GM21723 (cell line): Measurements from ENCODE around the gene OBI1.

Source experiments
- ATAC-seq: cut with Tn5 transposase; IDR thresholded peaks from one replicate; pipeline ENCODE4 v1.9.1; 2021; ENCODE audit warnings: mild to moderate bottlenecking, moderate library complexity; ENCODE audit not compliant: unreplicated experiment

The OBI1 gene, protein sequence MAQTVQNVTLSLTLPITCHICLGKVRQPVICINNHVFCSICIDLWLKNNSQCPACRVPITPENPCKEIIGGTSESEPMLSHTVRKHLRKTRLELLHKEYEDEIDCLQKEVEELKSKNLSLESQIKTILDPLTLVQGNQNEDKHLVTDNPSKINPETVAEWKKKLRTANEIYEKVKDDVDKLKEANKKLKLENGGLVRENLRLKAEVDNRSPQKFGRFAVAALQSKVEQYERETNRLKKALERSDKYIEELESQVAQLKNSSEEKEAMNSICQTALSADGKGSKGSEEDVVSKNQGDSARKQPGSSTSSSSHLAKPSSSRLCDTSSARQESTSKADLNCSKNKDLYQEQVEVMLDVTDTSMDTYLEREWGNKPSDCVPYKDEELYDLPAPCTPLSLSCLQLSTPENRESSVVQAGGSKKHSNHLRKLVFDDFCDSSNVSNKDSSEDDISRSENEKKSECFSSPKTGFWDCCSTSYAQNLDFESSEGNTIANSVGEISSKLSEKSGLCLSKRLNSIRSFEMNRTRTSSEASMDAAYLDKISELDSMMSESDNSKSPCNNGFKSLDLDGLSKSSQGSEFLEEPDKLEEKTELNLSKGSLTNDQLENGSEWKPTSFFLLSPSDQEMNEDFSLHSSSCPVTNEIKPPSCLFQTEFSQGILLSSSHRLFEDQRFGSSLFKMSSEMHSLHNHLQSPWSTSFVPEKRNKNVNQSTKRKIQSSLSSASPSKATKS

DNA sequence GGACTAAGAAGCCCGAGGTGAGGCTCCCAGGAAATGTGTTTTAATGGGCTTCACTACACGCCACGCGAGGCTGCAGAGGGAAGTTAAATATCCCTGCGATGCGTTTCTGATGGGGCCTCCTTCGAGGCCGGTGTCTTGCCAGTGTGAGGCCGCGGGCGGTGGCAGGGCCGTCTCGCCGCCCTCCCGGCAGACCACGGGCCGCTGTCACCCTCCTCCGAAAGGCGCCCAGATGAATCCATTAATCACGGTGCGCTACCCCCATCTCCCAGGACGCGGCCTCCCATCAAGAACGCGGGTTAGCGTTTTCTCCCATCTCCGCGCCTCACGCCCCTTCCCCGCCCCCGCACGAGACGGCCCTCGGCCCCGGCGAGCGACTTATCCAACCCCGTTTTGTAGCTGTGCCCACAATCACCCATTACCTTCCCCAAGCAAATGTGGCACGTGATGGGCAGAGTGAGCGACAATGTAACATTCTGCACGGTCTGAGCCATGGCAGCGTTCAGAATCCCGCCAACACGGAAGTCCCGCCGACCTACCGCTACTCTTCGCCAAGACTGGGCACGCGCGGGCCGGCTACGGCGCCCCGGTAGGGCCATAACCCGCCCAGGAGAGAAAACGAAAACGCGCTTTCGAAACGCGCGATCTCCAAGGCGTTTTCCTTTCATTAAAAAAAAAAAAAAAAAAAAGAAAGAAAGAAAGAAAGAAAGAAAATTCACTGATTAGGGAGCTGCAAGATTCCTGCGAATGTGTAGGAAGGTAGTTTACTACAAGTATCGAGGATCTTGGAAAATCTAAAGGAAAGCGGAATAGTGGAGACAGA lies at the start of gene OBI1:
TSS of gene OBI1 (minus strand) at position 526 of the 820 bp plus-strand sequence. CDS start at position 491, 35 bp downstream.
- ATAC-seq, result peak; percentile 77

DNA sequence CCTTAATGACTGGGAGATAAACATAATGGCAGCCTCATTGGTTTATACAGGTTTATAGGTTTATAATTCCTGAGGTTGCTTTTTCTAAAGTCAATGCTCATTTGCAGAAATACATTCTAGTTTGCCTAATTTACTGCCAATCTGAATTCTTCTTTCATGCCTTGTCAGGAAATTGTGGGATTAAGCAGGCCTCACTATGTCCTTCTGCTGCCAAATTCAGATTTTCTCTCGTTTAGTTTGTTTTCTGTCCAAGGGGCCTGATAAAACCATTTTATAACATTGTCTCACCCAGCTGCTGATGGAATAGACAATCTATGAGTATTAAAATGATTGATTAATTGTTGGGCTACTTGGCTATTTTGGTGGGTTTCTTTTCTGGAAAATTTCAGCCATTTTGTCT lies 42.4 kb upstream of the OBI1 start:
- no peak for ATAC-seq

DNA sequence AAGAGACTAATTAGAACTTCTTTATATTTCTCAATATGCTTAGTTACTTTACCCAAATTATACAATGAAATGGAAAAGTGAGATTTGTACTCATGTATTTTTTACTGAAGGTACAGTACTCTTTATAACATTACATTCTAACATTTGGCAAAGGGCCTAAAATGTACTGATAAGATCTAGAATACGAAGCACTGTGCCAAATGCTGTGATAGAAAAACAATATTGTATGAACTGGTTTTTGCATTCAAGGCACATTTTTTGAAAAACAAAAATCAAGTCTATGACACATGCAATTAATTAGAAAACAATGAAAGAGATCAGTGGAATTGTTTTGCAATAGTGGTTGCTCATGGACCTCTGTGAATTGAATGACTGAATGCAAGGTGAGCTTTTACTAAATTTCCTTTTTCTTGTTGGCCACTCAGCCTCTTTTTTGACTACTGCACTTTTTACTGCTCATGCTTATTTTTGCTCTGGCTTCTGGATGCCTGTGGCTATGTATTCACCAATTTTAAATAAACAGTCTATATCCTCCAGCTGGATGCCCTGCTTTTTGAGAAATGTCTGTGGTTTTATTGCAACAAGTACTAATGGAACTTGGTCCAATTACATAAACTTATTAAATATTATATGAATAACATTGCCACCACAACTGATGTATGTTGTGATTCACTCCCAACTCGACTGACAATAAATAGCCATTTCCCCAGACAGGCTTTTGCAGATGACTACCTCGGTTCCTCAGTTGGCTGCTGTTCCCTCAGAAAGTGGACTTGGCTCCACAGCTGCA lies 41.4 kb upstream of the OBI1 start:
- ATAC-seq, result no peak

DNA sequence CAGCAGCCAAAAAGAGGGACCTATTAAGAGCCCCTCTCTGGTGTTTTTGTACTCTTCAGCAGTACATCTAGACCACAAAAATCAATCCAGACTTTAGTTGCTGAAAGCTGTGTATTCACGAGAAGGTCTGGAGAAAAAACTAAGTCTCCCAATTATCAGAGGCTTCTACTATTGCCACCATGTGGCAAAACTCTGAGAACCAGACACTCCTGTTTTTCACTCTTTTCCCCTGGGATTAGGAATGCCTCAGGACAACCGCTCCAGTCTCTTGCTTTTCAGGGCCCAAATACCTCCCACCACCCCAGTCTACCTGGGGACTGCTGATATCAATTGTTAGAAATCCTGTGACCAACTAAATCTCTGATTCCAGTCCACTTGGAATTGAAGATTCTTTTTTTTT lies 30.1 kb upstream of the OBI1 start:
- ATAC-seq, result no peak

DNA sequence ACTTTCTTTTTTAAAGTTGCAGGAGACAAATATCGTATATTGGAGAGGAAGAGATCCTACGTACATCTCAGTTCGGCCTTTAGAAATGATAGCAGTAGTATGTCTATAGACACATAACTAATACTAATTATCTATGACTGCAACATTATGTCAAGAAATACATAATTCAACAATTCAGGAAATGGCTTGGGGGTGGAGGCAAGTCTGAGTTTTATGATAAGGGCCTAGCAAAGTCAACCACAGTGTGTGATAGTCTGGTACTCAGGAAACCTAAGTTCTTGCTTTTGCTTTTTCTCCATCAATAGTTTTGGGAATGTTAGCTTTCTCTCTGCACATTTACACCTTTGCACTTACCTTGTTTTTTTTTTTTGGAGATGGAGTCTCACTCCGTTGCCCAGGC lies 27.5 kb upstream of the OBI1 start:
- no peak for ATAC-seq

DNA sequence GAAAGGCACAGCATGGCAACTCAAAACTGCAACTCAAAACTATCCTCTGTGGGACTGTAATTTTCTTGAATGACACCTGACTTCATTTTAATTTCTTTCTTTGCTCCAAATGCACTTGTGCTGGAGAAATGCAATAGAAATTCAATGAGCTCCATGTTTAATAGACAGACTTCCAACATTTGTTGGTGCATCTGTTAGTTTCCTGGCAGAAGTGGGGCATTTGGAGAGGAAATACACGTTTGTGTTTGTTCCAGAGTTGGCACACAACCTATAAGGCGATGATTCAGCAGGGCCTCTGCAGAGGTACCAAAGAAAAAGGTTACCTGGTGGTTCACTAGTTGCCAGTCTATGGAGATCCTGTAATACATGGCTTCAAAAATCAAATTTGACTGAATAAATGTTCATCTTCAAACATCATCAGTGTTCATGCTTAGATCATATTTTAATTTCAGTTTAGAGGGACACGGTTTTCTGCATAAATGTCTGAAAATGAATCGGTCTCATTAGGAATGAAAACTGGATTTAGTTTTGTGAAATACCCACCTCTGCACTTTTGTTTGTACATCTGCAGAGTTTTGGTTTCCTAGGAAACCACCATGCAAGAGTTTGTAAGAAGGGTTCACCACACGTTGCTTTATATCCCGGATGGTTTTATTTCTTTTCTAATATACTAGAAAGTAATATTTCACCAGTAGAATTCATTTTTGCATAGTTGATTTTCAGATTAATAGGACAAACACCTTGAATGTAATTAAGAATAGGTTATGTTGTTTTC lies 21.8 kb upstream of the OBI1 start:
- ATAC-seq, result no peak

DNA sequence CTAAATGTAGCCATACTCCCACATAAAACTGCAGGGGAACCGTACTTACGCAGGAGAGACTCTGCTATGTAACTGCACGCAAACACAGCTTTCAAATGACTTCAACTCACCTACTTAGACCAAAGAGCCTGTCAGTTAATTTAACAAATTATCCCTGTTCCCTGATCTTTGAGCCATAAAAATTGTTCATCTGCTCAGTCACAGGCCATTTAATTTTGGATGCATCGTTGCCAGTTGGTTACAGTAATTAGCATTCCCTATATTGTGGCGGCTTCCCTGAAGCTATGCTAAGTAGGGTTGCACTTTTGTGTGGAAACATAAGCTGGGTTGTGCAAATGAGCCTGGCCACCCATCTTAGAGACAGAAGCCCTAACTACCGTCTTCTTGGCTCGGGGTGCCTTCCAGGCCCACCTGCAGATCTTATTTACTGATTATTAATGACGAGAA lies 21.2 kb upstream of the OBI1 start:
- no peak for ATAC-seq

DNA sequence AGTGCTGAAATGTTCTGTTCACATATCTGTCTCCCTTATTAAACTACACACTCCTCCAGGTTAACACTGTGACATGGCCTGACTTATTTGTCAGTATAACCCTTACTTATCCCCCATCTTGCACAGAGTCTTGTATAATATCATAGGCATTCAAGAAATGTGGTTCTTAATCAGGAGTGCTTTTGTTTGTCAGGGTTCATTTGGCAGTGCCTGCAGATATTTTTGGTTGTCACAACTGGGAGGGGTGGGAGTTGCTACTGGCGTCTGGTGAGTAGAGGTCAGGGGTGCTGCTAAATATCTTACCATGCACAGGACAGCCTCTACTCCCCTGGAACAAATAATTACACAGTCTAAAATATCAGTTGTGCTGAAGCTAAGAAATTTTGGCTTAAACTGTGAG lies 20.4 kb upstream of the OBI1 start:
- no peak for ATAC-seq

DNA sequence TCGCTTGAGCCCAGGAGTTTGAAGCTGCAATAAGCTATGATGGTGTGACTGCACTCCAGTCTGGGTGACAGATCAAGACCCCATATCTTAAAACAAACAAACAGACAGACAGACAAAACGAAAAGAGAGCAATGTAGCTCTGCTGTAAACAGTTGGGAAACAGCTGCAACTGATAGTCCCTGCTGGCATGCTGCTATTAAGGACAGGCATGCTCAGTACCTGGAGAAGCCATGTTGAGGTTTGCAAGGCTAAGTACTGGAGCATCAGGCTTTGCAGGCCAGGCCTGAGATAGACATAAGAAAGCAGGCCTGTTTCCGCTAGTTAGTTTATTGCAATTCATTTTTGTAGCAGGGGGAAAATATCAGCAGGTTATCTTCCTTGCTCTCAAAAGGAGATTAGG lies 16.2 kb upstream of the OBI1 start:
- ATAC-seq, result no peak

DNA sequence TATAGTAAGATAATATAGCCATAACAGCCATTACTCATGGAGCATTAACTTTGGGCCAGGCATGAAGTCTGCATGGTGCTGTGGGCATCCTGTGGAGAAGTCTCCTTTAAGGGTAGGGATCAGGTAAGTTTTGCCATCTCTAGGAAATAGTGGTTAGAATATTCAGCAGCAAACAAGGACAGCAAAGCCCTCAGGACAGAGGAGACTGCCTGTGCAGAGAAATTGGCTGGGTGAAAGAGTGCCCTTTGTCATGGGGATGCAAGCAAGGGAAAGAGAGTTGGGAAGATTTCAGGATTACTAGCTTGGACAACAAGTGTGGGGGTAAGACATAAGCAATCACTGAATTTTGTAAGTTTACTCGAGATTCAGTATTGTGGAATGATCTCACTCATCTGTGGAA lies 15.7 kb upstream of the OBI1 start:
- ATAC-seq, result no peak

DNA sequence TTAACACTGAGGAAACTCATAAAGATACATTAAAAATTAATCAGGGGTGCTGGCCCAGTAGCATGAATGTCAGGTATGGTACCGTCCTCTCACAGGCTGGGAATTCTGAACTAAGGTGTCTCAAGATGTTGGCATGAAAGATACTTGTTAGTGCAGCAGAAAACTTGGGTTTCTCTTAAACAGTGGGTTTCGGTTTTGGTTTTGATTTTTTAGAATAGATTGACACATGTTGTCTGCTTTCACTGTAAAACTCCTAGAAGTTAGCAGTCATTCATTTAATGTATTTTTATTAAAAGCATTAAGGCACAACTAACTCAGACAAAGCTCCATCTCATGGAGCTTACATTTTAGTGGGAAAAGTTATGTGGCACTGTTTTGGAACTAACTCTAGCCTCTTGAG lies 3.5 kb upstream of the OBI1 start:
- peak; percentile 28 for ATAC-seq

DNA sequence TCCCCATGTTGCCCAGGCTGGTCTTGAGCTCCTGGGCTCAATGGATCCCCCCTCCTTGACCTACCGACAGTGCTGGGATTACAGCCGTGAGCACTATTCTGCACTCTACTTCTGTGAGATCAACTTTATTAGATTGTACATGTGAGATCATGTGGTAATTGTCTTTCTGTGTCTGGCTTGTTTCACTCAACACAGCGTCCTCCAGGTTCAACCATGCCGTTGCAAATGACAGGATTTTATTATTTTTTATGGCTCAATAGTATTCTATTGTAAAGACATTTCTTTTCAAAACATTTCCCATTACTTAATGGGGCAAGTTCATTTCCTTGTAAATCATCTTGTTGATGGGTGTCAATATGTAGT lies 1.5 kb upstream of the OBI1 start:
- no peak for ATAC-seq

DNA sequence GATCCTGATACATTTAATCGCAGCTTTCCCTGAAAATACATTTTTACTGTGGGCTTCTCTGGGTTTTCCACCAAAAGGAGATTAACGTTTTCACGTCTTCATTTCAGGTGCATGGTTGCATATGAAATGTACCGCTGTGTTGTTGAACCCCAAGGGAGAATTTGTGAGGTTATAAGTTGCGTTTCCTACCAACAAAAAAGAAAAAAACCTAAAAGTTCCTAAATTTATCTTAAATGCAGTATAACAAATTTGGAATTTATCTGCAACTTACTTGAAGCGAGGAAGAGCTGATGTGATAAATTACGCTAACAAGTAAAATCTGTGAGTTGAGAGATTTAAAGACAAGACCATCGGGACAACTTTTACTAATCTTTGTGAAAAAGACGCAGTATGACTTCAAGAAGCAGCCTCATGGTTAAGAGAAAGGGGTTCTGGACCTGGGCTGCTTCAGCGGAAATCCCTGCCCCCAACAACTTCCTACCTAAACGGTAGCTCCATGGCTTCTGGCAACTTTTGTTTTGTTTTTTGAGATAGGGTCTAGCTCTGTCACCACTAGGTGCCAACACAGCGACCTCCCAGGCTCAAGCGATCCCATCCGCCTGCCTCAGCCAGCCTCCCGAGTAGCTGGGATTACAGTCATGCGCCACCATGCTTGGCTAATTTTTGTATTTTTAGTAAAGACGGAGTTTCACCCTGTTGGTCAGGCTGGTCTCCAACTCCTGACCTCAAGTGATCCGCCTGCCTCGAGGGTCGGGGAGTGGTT lies 958 bp upstream of the OBI1 start:
- peak; percentile 23 for ATAC-seq

DNA sequence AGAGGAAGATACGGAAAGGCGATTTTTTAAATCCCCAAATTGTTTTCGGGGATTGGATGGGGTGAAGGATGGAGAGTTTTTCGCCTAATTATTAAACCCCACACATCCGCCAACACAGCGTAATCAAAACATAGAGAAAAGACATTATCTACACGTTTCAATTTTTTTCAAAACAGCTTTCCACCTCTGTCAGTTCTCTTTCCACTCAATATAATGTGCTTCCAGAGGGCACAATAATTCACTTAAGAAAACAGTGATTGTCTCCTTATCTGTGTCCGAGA lies 435 bp upstream of the OBI1 start:
- no peak for ATAC-seq

DNA sequence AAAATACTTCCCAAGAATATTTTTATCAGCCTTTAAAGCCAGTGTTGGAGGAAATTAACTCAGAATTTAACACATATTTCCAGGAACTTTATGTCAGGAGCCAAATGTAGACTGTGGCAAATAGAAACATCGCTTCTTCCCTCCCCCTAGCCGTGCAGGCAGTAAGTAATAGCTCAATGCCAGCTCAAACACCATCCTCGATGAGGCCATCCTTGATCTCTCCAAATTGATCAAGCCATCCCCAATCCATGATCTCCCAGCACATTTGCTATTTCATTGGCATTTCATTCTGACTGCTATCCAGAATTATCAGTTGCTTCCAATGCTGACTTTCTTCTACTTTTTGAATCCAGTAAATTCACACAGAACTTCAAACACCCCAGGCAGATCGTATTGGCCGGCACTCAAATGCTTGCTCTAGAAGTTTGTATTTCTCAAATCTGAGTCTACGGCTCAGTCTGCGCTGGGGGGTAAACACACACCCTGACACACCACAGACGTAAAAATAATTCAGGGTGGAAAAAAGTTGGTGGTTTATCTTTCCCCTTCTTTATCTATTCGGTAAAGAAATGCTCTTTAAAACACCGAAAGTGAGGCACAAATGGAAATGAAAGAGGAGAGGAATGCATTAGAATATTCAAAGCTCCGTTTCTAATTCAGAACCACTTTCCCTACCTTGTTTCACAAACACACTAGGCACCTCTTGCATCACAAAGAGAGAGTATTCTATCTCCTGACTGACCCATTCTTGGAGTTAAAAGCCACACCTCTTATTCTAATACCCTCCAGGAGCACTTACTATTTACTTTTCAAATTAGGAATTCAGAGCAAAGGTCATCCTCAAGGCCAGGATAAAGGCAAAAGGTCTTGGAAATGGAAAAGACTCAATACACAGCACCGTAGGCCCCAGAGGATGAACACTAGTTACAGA lies 991 bp downstream of the OBI1 start:
- peak; percentile 42 for ATAC-seq

DNA sequence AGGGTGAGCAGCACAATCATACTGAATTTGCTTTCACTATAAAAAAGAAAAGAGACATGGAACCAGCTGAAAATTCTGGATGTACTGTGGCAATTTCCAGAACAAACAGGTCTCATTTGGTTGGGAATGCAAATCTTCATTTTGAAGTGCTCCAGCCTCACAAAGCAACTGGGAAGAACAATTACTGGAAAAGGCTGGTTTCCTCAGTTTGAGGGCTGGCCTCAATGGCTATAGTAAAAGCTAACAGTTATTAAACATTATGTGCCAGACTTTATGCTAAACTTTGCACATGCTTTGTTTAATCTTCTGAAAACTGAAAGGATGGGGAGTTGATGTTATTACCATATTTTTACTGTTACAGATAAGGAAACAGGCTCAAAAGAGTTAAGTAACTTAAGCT lies 3.0 kb downstream of the OBI1 start:
- ATAC-seq, result no peak

DNA sequence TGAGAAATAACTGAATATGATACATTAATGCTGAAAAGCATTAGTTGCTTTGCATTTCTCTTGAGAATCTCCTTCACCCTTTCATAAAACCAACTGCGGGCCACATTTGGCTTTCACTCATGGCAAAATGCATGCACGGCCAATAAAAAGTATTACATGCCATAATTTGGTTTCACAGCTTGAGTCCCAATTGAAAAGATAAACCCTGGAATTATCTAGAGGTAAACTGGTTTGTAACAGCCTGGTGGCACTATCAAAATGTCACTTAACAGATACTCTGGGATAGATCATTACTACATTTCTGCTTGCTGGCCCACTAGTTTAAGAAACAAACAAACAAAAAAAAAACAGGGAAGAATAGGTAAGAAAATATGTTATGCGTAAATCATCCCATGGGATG lies 3.9 kb downstream of the OBI1 start:
- ATAC-seq, result no peak

DNA sequence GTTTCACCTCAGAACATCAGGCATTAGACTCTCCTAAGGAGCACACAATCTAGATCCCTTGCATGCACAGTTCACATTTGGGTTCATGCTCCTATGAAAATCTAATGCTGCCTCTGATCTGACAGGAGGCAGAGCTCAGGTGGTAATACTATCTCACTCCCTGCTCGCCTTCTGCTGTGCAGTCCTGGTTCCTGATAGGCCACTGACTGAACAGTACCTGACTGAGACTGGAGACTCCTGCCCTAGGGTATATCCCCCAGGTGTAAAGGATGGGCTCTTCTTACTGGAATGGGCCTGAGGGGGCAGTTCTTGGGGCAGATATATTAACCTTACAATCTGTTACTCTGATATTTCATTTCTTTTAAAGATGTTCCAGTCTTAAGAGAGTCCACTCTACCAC lies 6.3 kb downstream of the OBI1 start:
- ATAC-seq, result no peak

DNA sequence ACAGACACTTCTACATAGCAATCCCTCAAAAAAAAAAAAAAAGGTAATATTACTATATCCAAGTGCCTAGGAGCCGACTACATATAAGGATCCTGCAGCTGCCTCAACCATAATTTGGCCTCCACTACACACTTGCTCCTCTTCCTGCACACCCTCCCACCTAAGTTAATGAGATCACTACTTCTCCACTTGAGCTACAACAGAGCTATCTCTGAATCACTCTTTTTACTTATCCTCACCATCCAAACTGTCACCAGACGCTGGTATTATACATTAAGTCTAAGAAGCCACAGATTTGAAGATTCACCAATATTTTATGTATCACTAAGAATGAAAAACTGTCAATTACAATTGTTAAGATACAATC lies 8.3 kb downstream of the OBI1 start:
- no peak for ATAC-seq
